Measurements from ENCODE around the gene WDR81.
"Not testable (repeated sequence)": the region's sequence is repeated elsewhere in the genome, so short reads cannot be mapped to it uniquely, and the experiment has no call there.

Gene WDR81

GRCh38 chr17:1724351-1724868 is at the start of gene WDR81:
Gene WDR81, plus strand, starts transcription at chr17:1724704. Its CDS starts 256 bp downstream, at chr17:1724960.
- no peak for DNase-seq (ENCODE audit: low read depth, low spot score)

- no peak for DNase-seq (ENCODE audit: low read depth, low spot score)
Measured at GRCh38 chr17:1676401-1676800, 48.1 kb upstream of the WDR81 start.

DNA sequence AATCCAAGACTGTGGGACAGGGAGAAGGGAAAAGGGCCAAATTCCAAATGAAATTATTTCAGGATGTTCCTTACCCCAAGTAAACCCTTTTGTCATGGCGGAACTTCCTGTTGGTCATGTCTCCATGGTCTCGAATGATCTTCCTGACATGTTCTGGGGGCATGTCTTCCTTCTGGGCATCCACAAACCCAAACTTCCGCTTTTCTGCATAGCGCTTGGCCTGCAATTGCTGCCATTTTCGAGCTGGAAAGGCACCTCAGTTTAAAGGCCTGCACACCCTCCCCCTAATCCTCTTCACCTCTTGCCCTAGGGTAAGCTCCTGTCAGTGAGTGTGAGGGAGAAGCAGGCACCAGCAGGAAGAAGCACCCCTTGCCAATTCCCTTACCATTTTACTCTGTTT is 41.0 kb upstream of the WDR81 start:
- no peak for DNase-seq (ENCODE audit: low read depth, low spot score)

DNA sequence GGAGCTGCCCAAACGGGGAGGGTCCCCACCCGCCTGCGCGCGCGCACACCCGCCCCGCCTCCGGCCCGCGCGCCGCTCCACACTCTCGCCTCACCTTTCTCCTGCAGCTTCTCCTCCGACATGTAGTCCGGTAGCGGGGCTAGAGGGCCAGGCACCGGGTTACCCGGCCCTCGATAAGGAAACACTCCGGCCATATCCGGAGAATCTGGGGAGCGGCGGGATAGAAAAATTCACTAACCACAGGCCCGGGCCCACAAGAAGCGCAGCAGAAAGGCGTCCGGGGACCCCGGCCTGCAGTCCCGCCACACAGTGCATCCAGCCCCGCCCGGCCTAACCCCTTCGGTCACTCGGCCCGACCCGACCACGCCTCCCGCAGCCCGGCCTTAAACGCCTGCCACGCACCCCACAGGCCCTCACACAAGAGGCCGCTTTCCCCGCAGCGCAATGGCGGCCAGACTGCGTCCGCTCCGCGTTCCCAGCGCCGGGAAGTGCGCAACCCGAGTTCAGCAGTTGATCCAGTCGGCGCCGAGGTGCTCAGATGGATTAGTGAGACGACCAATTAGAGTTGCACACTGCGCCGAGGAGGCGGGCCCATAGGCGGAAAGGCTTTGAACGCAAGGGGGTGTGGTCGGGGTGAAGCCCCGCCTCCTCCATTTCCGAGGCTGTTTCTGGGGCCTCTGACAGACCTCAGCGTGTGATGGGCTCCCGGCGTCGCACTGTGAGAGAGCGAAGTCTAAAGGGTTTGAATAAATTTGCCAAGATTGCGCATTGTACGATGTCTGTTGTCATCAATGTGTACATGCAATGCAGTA is 39.9 kb upstream of the WDR81 start, which contains the start of gene PRPF8:
Gene PRPF8, minus strand, starts transcription at position 490 of the 812 bp plus-strand sequence. Its CDS starts 296 bp downstream, at position 194.
- DNase-seq (ENCODE audit: low read depth, low spot score) = peak; percentile 95

GRCh38 chr17:1686086-1686485 is 38.4 kb upstream of the WDR81 start:
- no peak for DNase-seq (ENCODE audit: low read depth, low spot score)

DNA sequence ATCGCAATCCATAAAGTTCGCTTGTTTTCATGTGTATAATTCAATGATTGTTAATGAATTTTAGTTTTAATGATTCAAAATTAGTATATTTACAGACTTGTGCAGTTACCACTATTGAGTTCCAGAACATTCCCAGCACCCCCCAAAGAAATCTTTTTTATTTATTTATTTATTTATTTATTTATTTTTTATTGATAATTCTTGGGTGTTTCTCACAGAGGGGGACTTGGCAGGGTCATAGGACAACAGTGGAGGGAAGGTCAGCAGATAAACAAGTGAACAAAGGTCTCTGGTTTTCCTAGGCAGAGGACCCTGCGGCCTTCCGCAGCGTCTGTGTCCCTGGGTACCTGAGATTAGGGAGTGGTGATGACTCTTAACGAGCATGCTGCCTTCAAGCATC is 36.1 kb upstream of the WDR81 start:
- not testable (repeated sequence) for DNase-seq (ENCODE audit: low read depth, low spot score)

DNA sequence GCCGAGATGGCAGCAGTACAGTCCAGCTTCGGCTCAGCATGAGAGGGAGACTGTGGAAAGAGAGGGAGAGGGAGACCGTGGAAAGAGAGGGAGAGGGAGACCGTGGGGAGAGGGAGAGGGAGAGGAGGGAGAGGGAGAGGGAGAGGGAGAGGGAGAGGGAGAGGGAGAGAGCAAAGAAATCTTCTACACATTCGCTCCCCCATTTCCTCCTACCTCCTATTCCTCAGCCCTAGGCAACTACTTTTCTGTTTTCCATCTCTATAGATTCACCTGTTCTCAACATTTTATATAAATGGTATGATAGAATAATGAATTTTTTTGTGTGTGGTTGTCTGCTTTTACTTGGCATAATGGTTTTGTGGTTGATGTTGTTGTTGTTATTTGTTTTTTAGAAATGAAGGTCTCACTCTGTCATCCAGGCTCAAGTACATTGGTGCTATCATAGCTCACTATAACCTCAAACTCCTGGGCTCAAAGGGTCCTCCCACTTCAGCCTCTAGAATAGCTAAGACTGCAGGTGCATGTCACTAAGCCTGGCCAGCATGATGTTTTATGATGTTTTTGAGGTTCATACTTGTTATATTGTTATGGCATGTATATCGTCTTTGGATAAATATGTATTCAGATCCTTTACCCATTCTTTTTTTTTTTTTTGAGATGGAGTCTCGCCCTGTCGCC is 33.8 kb upstream of the WDR81 start:
- DNase-seq (ENCODE audit: low read depth, low spot score) = no peak

- no peak for DNase-seq (ENCODE audit: low read depth, low spot score)
Measured at GRCh38 chr17:1693339-1693738, 31.2 kb upstream of the WDR81 start.

DNA sequence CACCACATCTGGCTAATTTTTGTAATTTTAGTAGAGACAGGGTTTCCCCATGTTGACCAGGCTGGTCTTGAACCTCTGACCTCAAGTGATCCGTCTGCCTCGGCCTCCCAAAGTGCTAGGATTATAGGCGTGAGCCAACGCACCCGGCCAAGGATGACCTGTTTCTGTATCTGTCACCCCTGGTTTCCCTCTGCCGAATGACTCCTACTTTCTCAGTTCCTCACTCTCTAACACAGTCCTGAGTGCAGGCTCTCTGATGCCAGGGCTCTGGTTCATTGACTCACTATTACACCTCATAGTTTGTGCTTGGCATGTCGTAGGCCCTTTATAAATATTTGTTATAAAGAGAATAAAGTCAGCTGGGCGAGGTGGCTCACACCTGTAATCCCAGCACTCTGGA is 29.1 kb upstream of the WDR81 start:
- no peak for DNase-seq (ENCODE audit: low read depth, low spot score)

GRCh38 chr17:1697681-1698080 is 26.8 kb upstream of the WDR81 start:
- DNase-seq (ENCODE audit: low read depth, low spot score) = no peak

GRCh38 chr17:1699891-1700290 is 24.6 kb upstream of the WDR81 start:
- not testable (repeated sequence) for DNase-seq (ENCODE audit: low read depth, low spot score)

- no peak for DNase-seq (ENCODE audit: low read depth, low spot score)
Measured at GRCh38 chr17:1703063-1703462, 21.4 kb upstream of the WDR81 start.

GRCh38 chr17:1705004-1705403 is 19.5 kb upstream of the WDR81 start:
- no peak for DNase-seq (ENCODE audit: low read depth, low spot score)

- DNase-seq (ENCODE audit: low read depth, low spot score) = no peak
Measured at GRCh38 chr17:1707107-1707506, 17.4 kb upstream of the WDR81 start.

DNA sequence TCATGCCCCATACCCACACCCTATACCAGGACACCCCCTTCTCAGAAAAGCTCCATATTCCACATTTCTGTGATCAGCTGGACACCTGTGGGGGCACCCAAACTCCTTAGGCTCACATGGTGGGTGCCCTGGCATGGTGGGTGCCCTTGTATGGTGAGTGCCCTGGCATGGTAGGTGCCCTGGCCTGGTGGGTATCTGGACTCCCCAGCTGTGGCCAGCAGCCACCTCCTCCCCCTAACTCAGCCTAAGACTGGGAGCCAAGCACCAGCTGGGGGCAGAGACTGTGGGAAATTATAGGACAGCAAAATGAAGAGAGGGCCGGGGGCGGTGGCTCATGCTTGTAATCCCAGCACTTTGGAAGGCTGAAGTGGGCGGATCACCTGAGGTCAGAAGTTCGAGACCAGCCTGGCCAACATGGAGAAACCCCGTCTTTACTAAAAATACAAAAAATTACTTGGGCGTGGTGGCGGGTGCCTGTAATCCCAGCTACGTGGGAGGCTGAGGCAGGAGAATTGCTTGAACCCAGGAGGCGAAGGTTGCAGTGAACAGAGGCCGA is 15.6 kb upstream of the WDR81 start:
- DNase-seq (ENCODE audit: low read depth, low spot score) = not testable (repeated sequence)

DNA sequence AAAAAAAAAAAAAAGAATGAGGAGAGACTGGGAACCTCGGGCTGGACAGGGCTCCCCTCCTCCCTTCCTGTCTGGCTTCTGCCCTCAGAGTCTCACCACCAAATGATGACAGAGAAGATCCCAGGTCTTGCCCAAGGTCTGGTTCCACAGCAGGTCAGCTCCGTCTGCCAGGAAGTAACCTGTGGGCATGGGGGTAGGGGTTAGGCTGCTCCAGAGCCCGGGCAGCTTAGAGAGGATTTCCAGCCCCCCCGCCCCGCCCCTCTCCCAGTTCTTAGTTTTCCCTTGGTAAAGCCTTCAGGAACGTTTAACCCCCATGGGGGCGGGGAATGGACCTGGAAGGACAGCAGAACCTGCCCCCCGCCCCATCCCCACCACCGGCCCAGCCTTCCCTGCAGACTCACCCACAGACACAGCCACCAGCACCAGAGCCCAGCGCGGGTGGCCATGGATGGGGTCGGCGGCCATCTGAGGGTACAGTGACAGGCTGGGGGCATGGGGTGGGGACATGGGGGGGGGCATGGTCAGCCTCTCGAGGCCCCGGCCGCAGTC is 15.0 kb upstream of the WDR81 start:
- DNase-seq (ENCODE audit: low read depth, low spot score) = no peak

GRCh38 chr17:1709971-1710806 is 14.3 kb upstream of the WDR81 start, which contains the start of gene TLCD2:
Gene TLCD2, minus strand, starts transcription at chr17:1710377. Its CDS starts 135 bp downstream, at chr17:1710242.
- DNase-seq (ENCODE audit: low read depth, low spot score) = no peak

- no peak for DNase-seq (ENCODE audit: low read depth, low spot score)
Measured at GRCh38 chr17:1710807-1711553, 13.5 kb upstream of the WDR81 start.

DNA sequence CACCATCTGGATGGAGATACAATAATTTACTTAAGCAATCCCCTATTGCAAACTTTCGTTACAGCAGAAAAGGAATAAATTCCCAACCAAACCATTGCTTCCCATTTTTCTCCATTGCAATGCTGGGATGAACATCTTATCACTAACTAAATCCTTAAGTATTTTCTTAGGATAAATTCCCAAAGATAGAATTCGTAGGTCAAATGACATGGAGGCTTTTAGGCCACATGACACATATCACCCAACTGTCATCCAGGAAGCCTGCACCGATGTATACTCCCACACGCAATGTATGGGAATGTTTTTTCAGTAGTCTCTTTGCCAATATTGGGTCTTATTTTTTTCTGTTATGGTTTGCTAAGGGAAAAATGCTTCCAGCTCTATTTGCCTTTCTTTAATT is 12.7 kb upstream of the WDR81 start:
- DNase-seq (ENCODE audit: low read depth, low spot score) = no peak

- no peak for DNase-seq (ENCODE audit: low read depth, low spot score)
Measured at GRCh38 chr17:1712271-1712670, 12.2 kb upstream of the WDR81 start.

Measured in smooth muscle cell of the brain vasculature (primary cell).